GM20431 (cell line): ENCODE measurements around the gene TNS3.

Experiments used
- in situ Hi-C: fragments of 300-500 bp; cut with MseI, MboI; formaldehyde crosslinking; loops from one replicate; pipeline ENCODE4 v1.15.0; 2020; ENCODE audit warnings: low sequenced_read_pairs; ENCODE audit not compliant: unreplicated experiment

The TNS3 gene

GRCh38 chr7:47443049-47443448 lies 138.9 kb downstream of the TNS3 start:
- in situ Hi-C loops: loop anchor here (25.0 kb wide), 1 partner anchor 369 kb away; no protein-coding TSS in a partner anchor

DNA sequence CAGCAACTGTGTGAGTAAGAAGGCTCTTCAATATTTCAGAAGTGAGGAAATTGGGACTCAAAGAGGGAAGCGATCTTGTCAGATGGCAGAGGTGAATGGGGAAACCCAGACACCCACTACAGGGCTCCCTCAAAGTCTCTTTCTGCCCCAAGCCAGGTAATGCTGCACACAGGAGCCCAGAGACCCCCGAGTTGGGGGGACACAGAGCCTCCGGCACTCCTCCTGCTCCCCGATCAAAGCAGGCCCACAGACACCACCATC lies 139.4 kb downstream of the TNS3 start:
- in situ Hi-C loops: loop anchor here (25.0 kb wide), 1 partner anchor 370 kb away; no protein-coding TSS in a partner anchor

- in situ Hi-C loops: loop anchor here (25.0 kb wide), 1 partner anchor 370 kb away; no protein-coding TSS in a partner anchor
These were observed 139.9 kb downstream of the TNS3 start for GRCh38 chr7:47441796-47442604.

GRCh38 chr7:47441048-47441447 lies 140.9 kb downstream of the TNS3 start:
- in situ Hi-C loops: loop anchor here (25.0 kb wide), 1 partner anchor 371 kb away; no protein-coding TSS in a partner anchor

- in situ Hi-C loops: loop anchor here (25.0 kb wide), 1 partner anchor 372 kb away; no protein-coding TSS in a partner anchor
These were observed 141.6 kb downstream of the TNS3 start for GRCh38 chr7:47440320-47440719.

DNA sequence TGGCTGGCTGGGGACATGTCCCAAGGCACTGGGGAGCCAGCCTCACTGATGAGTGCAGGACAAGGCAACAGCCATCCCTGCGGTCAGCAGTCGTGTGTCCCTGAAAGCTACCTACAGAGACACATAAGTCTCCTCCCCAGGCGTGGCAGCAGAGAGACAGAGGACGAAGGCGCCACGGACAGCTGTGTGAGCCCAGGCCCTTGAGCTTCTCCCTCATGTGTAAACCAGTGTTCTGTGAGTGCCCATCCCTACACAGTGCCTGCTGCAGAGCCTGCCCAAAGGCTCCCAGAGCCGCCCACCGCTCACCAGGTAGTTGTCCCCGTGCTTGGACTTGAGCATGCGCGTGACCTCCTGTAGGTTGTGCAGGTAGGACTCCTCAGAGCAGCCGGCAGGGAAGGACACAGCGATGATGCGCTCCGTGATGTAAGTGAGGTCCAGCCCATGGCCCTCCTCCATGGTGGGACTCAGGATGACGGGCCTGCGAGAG lies 142.7 kb downstream of the TNS3 start:
- in situ Hi-C loops: loop anchor here (25.0 kb wide), 1 partner anchor 373 kb away; no protein-coding TSS in a partner anchor

GRCh38 chr7:47438411-47439029 lies 143.4 kb downstream of the TNS3 start:
- in situ Hi-C loops: loop anchor here (25.0 kb wide), 1 partner anchor 374 kb away; no protein-coding TSS in a partner anchor

- in situ Hi-C loops: loop anchor here (25.0 kb wide), 1 partner anchor 376 kb away; no protein-coding TSS in a partner anchor
These were observed 146.0 kb downstream of the TNS3 start for GRCh38 chr7:47435889-47436312.

DNA sequence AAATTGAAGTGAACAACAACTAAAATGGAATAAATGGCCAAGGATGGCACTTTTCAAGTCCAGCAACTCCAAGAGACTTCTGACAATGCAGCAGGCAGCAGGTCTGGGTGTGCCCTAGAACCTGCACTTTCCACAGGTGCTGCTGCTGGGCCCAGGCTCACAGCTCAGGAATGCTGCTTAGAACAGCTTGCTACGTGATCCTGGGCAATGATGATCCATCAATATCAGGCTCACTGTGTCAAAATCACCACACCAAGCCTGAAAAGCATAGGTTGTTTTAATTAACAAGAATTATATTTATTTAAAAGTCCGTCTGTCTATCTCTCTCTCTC lies 148.4 kb downstream of the TNS3 start:
- in situ Hi-C loops: loop anchor here (25.0 kb wide), 1 partner anchor 379 kb away; no protein-coding TSS in a partner anchor

GRCh38 chr7:47432671-47433563 lies 149.0 kb downstream of the TNS3 start:
- in situ Hi-C loops: loop anchor here (25.0 kb wide), 1 partner anchor 379 kb away; no protein-coding TSS in a partner anchor

DNA sequence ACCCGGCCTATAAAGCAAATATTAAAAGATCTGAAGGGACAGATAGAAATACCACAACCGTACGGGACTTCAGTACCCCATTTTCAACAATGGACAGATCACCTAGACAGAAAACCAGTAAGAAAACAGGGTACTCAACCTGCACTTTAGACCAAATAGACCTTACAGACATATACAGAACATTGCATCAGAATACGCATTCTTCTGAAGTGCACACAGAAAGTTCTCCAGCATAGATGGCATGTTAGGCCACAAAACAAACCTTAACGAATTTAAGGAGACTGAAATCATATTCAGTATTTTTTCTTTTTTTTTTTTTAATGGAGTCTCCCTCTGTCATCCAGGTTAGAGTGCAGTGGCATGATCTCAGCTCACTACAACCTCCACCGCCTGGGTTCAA lies 151.5 kb downstream of the TNS3 start:
- in situ Hi-C loops: loop anchor here (25.0 kb wide), 1 partner anchor 382 kb away; no protein-coding TSS in a partner anchor

DNA sequence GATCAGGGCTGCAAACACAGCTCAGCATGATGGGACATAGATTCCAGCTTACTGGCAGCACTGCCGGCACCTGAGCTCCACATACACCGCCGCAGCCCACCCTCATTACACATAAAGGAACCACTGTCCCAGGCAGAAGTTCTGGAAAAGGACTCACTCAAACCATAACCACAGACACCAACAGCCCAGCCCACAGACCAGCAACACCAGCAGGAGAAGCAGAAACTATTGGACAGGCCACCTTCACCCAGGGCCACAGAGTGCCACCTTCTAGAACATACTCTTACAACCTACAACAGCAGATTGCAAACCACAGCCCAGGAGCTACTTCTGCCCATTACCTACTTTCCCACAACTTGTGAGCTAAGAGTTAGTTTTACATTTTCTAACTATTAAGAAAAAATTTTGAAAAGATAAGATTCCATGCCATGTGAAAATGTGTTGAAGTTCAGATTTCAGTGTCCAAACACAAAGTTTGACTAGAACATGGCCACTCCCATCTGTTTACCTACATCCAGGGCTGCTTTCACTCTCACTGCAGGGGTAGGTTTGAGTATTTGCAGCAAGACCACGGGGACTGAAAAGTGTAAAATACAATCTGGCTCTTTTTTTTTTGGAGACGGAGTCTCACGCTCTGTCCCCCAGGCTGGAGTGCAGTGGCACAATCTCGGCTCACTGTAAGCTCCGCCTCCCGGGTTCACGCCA lies 153.0 kb downstream of the TNS3 start:
- in situ Hi-C loops: loop anchor here (25.0 kb wide), 1 partner anchor 383 kb away; no protein-coding TSS in a partner anchor

DNA sequence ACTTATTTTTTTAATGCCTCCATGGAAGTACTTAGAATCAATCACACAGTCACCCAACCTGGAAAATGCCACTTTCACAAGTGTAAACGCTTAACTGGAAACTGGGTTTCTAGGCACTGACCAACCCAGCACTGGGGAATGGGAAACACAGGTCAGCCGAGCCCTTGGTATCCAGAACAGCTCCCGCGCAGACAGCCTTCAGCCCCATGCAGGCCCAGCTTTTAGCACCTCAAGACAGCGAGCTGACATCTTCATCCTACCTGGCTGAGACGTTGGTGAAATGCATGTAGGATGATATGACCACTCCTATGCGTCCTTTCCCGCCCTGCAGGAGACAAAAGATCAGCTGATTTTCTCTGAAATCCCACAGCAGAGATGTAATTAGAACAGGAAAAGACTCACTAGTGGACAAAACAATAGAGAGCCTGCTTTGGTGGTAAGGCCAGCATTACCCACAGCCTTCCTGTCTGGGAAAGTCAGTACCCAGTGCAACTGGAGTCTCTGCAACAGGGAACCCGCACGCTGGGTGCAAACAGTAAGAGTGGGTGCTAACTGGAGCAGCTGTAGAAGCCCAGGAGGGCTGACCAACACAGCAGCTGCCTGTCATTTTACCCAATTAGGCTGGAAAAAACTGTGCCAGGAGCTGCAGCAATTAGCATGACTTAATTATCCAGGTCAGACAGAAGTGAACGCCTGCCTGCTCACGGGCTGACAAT lies 153.7 kb downstream of the TNS3 start:
- in situ Hi-C loops: loop anchor here (25.0 kb wide), 1 partner anchor 384 kb away; no protein-coding TSS in a partner anchor

- in situ Hi-C loops: loop anchor here (25.0 kb wide), 1 partner anchor 385 kb away; no protein-coding TSS in a partner anchor
These were observed 154.8 kb downstream of the TNS3 start for GRCh38 chr7:47427051-47427643.

DNA sequence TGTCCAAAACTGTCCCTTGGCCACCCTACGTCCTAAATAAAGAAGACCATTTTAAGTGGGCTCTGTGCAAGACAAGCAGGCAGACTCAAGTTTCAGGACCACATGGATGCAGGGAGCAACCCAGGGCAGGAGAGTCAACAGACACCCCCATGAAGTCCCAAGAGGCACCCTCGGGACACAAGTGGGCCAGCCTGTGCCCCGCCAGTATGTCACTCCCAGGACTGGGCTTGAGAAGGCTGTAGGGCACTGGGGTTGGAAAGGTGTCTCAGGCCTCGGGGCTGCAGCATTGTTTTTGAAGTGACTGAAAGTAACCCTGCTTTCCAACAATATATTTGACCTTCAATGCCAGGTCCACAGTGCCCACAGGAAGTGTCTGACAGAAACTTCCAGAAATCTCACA lies 157.4 kb downstream of the TNS3 start:
- in situ Hi-C loops: no loop called here

- in situ Hi-C loops: no loop called here
These were observed 158.7 kb downstream of the TNS3 start for GRCh38 chr7:47423196-47423595.

DNA sequence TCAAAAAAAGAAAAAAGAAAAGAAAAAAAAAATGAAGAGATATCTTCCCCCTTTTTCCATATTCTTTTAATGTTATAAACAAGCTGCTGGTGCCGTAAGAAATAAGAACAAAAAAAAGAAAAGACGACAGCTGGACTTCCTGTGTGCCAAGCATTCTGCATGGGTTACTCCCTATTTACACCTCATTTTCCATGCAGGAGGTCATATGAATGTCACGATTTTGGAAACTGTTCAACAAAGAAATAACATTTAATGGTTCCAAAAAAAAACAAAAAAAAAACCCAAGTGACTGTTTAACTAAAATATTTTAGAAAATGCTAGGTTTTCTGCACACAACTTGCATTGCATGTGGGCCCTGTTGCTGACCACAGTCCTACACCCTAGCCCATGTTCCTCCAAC lies 159.3 kb downstream of the TNS3 start:
- in situ Hi-C loops: no loop called here

- in situ Hi-C loops: no loop called here
These were observed 160.5 kb downstream of the TNS3 start for GRCh38 chr7:47421456-47421855.
